GM21367 (cell line): ENCODE results near the gene MLLT10.

Experiments used
- ATAC-seq: cut with Tn5 transposase; IDR thresholded peaks from one replicate; pipeline ENCODE4 v1.9.1; 2021; ENCODE audit not compliant: unreplicated experiment

MLLT10 gene

GRCh38 chr10:21501091-21501490, 32.9 kb upstream of the MLLT10 start:
- no peak for ATAC-seq

- ATAC-seq, result no peak
Measured at GRCh38 chr10:21501731-21502347, 32.2 kb upstream of the MLLT10 start.

DNA sequence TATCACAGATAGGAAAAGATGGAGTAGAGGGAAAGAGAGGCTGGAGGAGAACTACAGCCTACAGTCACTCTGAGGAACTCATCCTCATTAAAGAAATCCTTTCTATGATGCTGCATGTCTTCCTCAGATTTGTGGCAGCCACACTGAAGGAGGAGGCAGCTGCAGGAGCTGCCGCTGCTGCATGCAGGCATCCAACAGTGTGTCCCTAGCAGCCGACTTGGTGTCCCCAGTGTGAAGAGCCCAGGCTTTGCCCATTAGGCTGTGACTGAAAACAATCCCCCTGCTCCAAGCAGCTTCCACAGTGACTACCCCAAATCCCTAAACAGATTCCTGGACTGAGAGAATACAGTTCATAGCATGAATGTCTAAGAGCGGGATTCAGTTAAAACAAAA, 31.7 kb upstream of the MLLT10 start:
- no peak for ATAC-seq

GRCh38 chr10:21503542-21503941, 30.5 kb upstream of the MLLT10 start:
- no peak for ATAC-seq

DNA sequence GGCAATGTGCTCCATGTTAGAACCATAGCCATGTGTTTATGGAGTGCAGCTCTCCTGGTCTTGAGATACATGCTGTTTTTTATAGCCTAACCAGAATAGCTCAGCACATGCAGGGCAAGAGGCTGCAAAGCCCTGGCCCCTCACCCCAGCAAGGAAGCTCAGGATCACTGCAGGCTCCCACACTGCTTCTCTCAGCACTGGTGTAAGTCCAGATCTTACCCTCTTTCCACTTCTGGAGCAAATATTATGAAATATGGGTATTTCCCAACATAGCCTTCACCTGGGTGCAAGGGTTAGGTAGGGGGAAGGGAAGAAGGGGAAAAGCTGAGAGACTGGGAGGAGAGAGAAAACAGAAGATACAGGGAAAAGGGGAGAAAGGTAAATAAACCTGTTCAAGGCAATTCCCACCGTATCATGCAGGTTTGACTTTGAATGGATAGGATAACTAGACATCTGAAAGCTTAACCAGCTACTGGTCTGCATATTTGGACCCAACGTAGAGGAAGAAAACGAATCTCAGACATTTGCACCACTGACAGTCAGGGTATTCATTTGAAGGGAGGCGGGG, 28.2 kb upstream of the MLLT10 start:
- ATAC-seq, result no peak

GRCh38 chr10:21506351-21506750, 27.7 kb upstream of the MLLT10 start:
- ATAC-seq, result no peak

GRCh38 chr10:21507150-21507549, 26.9 kb upstream of the MLLT10 start:
- no peak for ATAC-seq

GRCh38 chr10:21508706-21509331, 25.2 kb upstream of the MLLT10 start:
- no peak for ATAC-seq

GRCh38 chr10:21509341-21510240, 24.4 kb upstream of the MLLT10 start:
- no peak for ATAC-seq

GRCh38 chr10:21510241-21511094, 23.6 kb upstream of the MLLT10 start:
- no peak for ATAC-seq

DNA sequence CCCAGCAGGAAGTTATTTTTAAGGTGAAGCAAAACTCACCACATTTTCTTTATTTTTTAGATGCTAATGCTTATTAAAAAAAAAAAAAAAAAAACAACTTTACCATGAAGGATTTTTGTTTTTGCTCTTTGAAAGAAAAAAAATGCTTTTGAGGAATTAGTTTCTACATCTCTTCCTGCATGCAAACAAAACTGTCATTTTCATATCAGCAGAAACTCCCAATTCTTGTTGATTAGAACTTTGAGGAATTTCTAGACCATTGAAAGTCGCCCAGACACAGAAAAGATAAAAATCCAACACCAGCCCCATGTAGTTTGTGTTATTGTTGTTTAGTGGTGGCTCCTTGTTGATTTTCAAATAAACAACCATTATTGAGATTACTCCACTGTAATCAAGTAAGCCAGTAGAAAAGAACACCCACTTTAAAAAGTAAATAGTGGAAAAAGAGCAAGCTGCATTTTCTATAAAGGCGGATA, 22.9 kb upstream of the MLLT10 start:
- ATAC-seq, result no peak

- ATAC-seq, result no peak
Measured at GRCh38 chr10:21511946-21512572, 22.0 kb upstream of the MLLT10 start.

GRCh38 chr10:21512573-21513404, 21.2 kb upstream of the MLLT10 start:
- no peak for ATAC-seq

GRCh38 chr10:21513405-21513788, 20.6 kb upstream of the MLLT10 start:
- ATAC-seq, result no peak

DNA sequence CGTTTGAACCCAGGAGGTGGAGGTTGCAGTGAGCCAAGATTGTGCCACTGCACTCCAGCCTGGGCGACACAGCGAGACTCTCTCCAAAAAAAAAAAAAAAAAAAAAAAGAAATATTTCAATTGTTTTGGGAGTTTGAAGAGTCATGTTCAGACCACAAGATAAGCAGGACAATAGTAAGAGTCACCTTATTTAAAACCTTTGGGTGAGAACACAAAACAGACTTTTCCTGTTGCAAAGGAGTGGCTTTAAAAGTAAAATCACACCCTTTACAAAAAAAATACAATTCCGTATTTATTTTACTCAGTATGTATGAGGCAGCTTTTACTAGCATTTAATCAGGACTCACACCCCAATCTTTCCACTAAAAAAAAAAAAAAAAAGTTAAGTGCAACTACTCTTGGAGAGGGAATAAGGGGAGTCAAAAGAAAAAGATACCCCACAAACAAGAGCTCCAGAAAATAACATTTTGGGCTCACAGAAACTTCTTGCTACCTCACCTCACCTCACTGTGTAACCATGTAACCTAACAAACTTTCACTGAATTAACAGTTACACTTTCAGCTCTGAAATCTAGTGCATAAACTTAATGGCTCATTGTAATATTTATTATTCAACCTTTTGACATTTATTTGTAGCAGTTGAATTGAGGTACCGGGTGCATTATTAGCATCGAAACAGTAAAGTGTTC, 19.8 kb upstream of the MLLT10 start:
- no peak for ATAC-seq

DNA sequence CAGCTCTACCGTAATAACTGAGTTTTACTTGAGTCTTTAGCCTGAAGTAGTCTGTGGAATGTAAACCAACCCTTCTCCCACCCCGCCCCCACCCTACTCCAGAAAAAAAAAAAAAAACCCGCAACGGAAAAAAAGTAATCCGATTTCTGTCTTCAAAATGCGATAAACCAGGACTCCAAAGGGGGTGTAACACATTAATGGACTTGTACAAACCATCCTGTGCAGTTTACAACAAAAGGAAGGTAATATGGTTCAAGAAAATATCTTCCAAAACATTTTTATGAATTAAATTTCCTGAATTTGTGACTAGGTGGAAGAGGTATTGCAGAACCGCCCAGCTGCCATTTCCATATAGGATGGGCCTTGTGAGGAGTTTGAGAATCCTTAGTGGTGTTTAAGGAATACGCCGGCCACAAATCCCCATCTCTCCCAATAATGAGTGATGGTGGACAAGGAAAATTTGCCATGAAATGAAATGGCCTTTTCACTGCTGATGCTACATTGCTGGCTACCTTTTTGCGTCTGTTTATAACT, 19.1 kb upstream of the MLLT10 start:
- no peak for ATAC-seq

- no peak for ATAC-seq
Measured at GRCh38 chr10:21515361-21516241, 18.4 kb upstream of the MLLT10 start.
